GM18907 (cell line): ENCODE data around the gene MBTPS1.

Experiments used
- ATAC-seq: cut with Tn5 transposase; IDR thresholded peaks from one replicate; pipeline ENCODE4 v1.9.1; 2021; ENCODE audit warnings: mild to moderate bottlenecking, moderate library complexity; ENCODE audit not compliant: unreplicated experiment

The MBTPS1 gene

DNA sequence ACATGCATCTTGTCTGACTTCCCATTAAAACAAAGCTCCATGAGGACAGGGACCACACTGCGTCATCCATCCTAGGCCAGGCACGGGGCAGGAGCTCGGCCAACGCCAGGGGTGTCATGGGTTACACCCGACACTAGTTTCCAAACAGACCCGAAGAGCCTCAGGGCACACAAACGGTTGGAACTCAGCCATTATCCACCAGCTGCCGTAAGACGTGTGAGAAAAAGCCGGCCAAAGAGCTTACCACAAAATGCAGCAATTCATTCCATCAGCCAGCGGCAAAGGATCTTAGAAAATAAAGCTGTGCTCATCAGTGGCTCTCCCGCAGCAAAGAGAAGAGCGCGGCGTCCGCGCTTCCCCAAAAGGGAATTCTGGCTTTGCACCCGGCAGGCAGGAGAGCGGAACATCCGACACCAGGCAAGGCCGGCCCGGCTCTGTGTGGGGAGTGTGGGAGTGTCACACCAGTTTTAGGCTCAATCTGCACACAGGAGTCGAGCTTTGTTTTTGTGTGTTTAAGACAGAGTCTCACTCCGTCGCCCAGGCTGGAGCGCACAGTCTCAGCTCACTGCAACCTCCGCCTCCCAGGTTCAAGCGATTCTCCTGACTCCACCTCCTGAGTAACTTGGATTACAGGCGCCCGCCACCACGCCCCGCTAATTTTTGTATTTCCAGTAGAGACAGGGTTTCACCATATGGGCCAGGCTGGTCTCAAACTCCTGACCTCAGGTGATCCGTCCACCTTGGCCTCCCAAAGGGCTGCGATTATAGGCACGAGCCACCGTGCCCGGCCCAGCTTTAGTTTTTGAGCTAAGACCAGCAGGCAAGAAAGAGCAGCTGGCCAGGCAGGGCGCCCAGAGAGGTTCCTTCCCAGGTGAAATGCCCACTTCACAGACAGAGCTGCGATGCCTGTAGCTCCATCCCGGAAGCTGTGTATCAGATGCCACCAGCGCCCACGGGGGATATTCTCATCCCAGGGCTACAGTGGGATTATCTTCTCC is 75.6 kb downstream of the MBTPS1 start:
- no peak for ATAC-seq

DNA sequence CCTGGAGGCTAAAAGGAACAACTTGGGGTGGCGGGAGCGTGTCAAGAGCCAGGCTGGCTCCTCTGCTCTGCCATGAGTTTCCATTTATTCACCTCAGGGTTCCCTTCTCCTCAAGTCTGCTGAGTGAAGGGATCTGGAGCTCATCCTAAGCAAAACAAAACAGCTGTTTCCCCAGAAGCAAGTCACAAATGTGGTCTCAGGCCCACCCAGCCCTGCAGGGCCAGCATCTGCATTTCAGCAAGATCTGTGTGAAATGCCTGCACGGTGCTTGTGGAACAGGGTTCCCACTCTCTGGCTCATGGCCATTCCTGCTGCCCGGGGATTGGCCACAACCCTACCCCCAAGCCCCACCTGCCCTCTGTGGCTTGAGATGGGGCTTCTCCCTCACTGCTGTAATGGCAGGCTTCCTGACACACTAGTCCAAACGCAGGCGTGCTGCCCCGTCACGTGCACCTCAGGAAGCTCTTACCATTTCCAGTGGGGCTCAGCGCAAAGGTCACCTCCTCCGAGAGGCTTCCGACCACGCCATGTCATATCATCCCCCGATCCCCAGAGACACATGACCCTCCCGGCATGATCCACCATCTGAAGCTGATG is 76.4 kb downstream of the MBTPS1 start:
- ATAC-seq = no peak

- no peak for ATAC-seq
These were observed 77.0 kb downstream of the MBTPS1 start for GRCh38 chr16:84039696-84040095.

- no peak for ATAC-seq
These were observed 78.3 kb downstream of the MBTPS1 start for GRCh38 chr16:84038469-84038868.

GRCh38 chr16:84036982-84037425 is 79.7 kb downstream of the MBTPS1 start:
- no peak for ATAC-seq

DNA sequence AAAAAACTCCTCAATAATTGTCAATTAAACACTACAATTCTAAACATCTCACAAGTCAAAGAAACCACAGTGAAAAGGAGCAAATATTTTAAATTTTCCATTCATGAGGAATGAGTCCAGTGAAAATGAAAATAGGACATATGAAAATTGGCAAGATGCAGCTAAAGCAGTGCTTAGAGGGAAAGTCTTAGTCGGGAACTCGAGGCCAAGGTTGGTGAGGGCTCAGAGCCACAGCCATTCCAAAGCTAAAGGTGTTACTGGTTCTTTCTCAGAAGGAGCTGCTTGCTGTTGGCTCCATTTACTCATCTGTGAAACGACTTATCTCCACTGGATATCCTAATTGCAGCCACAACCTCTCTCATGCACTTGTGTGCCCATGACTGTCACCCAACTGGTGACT is 80.6 kb downstream of the MBTPS1 start:
- ATAC-seq = no peak

- ATAC-seq = no peak
These were observed 82.2 kb downstream of the MBTPS1 start for GRCh38 chr16:84034516-84034915.

GRCh38 chr16:84033251-84034195 is 83.2 kb downstream of the MBTPS1 start:
- no peak for ATAC-seq

GRCh38 chr16:84032458-84033178 is 84.1 kb downstream of the MBTPS1 start:
- no peak for ATAC-seq

GRCh38 chr16:84031556-84031955 is 85.2 kb downstream of the MBTPS1 start:
- ATAC-seq = no peak

DNA sequence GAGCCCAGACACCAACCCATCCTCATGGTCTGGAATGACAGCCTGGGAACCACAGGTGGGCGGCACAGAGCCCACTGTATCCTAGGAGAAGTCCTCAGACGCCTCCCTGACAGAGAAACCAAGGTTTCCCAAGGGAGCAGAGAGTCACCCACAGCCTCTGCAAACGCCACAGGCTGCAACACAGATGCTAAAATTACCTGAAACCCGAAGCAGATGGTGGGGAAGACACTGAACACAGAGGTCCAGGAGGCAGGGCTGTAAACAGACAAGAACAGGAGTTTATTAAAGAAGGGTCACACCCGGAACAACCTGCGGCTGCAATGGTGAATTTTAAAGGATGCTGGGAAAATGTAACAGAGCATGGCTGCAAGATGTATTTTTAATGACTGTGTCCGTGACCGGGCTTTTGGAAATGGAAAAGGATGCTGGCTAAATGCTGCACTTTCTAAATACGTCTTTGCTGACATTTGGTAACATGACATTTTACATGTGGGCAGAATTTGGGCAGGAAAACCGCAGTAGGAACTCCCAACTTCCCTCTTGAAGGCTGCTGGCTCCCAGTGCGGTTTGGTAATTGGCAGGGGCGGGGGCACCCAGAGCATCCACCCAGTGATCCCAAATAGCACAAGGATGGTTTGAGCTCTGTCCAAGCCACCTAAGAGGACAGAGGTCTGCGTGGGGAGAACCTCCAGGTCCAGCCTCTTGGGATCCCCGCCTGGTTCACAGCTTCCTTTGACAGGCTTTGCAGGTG is 87.3 kb downstream of the MBTPS1 start:
- ATAC-seq = no peak

DNA sequence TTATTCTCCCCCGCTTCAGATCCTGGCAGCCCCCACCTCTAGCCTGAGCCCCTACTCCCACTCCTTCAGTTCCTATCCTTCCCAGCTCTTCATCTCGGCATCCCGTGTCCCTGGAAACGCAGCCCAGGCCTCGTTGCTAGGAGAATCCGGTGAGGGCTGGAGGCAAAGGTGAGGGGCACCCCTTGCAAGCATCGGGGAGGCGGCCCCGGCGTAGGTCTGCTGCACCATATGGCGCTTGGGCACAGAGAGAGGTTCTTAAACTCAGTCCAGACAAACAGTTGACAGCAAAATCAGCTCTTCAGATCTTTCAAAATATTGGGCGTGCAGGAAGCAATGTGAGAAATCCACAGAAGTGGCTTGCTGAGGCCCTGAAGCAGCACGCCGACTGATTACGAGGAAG is 89.1 kb downstream of the MBTPS1 start:
- ATAC-seq = no peak

DNA sequence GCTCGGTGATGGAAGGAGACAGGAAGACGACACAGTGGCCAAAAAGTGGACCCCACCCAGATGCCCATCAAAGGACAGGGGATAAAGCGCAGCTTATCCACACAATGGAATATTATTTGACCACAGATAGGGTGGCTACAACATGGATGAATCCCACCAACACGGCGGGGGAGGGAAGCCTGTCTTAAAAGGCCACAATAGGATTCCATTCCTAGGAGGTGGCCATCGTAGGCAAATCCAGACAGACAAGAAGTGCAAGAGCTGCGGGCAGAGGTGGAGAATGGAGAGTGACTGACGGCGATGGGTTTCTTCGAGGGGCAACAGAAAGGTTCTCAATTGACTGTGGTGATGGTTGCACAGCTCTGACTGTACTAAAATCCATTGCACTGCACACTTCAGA is 90.1 kb downstream of the MBTPS1 start:
- ATAC-seq = no peak

DNA sequence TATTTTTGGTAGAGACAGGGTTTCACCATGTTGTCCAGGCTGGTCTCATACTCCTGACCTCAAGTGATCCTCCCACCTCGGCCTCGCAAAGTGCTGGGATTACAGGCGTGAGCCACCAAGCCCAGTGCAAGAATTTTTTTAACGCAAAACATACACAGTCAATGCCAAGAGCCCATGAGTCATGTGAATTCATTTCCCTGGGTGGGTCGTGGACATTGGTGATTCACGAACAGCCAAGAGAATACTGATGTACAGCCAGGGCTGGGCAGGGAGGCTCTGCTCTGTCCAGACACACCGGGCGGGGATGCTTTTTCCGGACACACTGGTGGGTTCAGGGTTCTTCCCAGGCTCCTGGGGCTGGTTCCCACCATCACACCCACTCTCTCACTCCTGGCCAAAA is 91.9 kb downstream of the MBTPS1 start:
- ATAC-seq = no peak

DNA sequence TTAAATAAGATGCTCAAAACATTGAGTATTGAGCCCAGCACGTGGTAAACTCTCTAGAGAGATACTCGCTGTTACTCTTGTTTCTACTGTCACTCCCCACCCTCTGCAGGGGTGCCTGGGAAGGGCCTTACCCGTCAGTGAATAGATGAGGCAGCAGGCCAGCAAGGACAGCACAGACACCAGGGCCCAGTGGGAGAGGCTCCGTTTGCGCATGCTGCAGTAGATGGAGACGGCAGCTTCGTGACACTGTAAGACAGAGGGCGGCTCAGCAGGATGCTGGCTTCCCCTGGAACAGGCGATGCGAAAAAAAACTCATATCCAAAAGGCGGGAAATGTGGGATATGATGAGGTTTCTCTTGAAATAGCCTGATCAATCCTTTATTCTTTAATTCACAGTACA is 94.1 kb downstream of the MBTPS1 start:
- ATAC-seq = no peak

DNA sequence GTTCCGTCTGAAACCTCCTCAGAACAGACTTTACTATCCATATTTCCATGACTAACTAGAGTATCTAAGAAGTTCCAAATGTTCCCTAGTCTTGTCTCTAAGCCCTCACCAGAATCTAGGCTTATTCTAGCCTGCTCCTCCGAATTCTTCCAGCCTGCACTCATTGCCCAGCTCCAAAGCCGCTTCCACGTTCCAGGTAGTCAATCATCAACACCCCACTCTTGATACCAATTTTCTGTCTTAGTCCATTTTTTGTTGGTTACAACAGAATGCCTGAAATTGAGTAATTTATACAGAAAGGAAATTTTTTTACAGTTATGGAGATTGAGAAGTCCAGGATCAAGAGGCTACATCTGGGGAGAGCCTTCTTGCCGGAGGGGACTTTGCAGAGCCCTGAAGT is 95.3 kb downstream of the MBTPS1 start:
- no peak for ATAC-seq

GRCh38 chr16:84020353-84020752 is 96.4 kb downstream of the MBTPS1 start:
- no peak for ATAC-seq

DNA sequence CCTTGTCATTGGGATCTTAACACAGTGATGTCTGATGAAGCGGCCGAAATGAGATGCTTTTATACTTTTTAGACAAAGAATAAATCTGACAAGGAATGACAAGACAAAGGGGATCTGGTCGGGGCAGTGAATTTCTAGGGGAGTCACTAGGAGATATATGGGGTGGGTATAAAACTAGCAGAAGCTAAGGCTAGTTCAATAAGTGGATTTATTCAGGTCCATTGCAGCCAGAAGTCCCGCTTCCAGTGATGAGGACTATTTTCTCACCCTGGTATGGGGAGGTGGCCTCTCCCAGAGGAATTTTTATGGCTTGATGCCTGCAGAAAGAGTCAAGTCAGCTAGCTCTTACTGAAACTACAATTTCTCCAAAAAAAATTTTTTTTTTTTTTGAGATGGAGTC is 98.0 kb downstream of the MBTPS1 start:
- no peak for ATAC-seq

- no peak for ATAC-seq
These were observed 100.3 kb downstream of the MBTPS1 start for GRCh38 chr16:84016477-84016876.

DNA sequence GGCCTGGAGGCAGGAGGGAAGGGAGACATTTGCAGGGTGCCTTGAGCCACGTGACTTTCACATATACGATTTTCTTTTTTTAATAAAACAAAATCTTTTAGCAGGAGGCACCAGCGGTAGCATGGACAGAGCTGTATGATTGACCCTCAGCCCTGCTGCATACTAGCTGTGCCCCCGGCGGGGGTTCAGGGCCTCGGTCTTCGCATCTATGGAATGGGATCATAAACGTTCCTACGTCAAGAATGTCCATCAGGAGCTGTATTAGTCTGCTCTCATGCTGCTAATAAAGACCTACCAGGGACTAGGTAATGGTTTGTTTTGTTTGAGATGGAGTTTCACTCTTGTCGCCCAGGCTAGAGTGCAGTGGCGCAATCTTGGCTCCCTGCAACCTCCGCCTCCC is 101.3 kb downstream of the MBTPS1 start:
- no peak for ATAC-seq
